Measurements from ENCODE around the gene ARL5C. TPM values are rescaled to one million over a fixed set of nuclear protein-coding genes. Genes with fewer than 3 reads are reported as not detected.

ARL5C gene, protein sequence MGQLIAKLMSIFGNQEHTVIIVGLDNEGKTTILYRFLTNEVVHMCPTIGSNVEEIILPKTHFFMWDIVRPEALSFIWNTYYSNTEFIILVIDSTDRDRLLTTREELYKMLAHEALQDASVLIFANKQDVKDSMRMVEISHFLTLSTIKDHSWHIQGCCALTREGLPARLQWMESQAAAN
- polyA plus RNA-seq (2013): not detected in 2 replicates

DNA sequence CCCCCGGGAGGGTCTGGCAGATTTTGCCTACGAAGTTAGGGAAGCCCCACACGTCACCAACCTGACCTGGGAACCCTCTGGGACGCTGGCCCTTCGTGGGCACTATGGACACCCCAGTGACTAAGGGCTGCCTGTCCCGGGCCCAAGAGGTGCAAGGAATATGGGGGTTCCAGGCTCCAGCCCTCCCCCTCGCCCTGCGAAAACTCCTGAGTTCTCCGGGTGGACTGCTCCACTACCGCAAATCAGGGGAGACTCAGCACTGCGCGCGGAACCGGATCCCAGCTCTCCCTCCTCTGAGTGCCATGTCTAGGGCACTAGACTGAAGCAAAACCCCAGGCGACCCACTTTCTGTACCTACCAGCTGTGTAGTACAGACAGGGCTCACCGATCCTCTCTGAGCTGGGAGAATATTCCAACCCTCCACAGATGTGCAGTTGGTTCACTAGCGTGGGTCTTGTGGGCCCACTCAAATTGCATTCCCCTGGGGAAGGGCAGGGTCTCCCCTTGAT lies at the start of gene ARL5C:
TSS of gene ARL5C (minus strand) at position 321 of the 509 bp plus-strand sequence. CDS start 401 bp downstream, outside the sequence.
- Histone ChIP-seq H3K14ac (ENCODE audit: low read length) (peak within 1 kb of the TSS; percentile 49), H3K4me1 (ENCODE audit: control insufficient read depth in 1 of 2, insufficient read depth in 2 of 2, low read length in 2 of 2) (peaks cover 17 to 19% of the 10 kb centered on the region in 2 experiments), H2BK12ac (ENCODE audit: low read length) (no peak within 1 kb of the TSS), H3K27me3 (ENCODE audit: insufficient read depth, low read length) (peaks cover 9% of the 10 kb centered on the region), H3K23ac (ENCODE audit: low read length) (no peak within 1 kb of the TSS), H4K8ac (ENCODE audit: low read depth, low read length) (peak within 1 kb of the TSS; percentile 81), H3K4me3 (ENCODE audit: low read depth, low read length) (peak within 1 kb of the TSS; percentile 68), H2AFZ (ENCODE audit: insufficient read depth, low read length, poor library complexity) (peak within 1 kb of the TSS; percentile 88), H2AK5ac (ENCODE audit: low read length) (no peak within 1 kb of the TSS), H2BK120ac (ENCODE audit: insufficient read depth, low read length, poor library complexity) (no peak within 1 kb of the TSS), H4K91ac (ENCODE audit: low read depth, low read length) (peak within 1 kb of the TSS; percentile 64), H3K9me3 (ENCODE audit: insufficient read depth, low read depth, low read length) (no peaks in the 10 kb centered on the region), H3K4me2 (ENCODE audit: low read length) (peak within 1 kb of the TSS; percentile 90), H2BK5ac (ENCODE audit: low read depth, low read length, poor library complexity) (no peak within 1 kb of the TSS), H3K79me1 (ENCODE audit: low read length) (peaks cover 4% of the 10 kb centered on the region), H4K12ac (ENCODE audit: low read depth, low read length) (no peak within 1 kb of the TSS), H3K18ac (ENCODE audit: low read length) (peak within 1 kb of the TSS; percentile 50), H3K79me2 (ENCODE audit: control insufficient read depth, insufficient read depth, low read length, poor library complexity) (peaks cover 3% of the 10 kb centered on the region), H3K4ac (ENCODE audit: low read depth, low read length) (no peak within 1 kb of the TSS), H3K9ac (ENCODE audit: low read length) (peak within 1 kb of the TSS; percentile 11), H3K27ac (ENCODE audit: low read depth, low read length) (no peak within 1 kb of the TSS), H3K36me3 (ENCODE audit: control insufficient read depth in 1 of 2, insufficient read depth in 2 of 2, low read length in 2 of 2) (no peaks in the 10 kb centered on the region)
- DNase-seq: no peak
- no CpG with 5 or more reads among the region's 17 CpGs for WGBS (ENCODE audit: extremely low coverage, insufficient coverage, insufficient read length)

DNA sequence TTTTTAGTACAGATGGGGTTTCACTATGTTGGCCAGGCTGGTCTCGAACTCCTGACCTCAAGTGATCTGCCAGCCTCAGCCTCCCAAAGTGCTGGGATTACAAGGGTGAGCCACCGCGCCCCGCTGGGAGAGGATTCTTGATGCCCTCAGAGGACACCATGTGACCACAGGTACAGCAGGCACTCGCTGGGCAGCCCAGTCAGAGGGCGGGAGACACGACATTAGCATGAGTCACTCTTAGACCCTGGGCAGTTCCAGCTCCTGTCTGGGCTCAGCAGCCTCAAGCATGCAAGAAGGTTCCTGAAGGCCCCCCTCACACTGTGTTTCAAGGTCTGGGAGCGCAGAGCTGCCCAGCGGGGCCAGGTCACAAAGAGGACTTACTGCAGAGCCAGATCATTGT lies 47.9 kb upstream of the ARL5C start:
- no peak overlapping the region for H3K9ac ChIP-seq (ENCODE audit: low read length)
- no peak overlapping the region for H2AFZ ChIP-seq (ENCODE audit: insufficient read depth, low read length, poor library complexity)
- no peak overlapping the region for H3K14ac ChIP-seq (ENCODE audit: low read length)
- H3K27me3 ChIP-seq (ENCODE audit: insufficient read depth, low read length): peaks cover 21% of the 10 kb centered on the region
- no peak overlapping the region for H2BK5ac ChIP-seq (ENCODE audit: low read depth, low read length, poor library complexity)
- peaks cover 2% of the 10 kb centered on the region in 2 experiments for H3K4me1 ChIP-seq (ENCODE audit: control insufficient read depth in 1 of 2, insufficient read depth in 2 of 2, low read length in 2 of 2)
- H3K23ac ChIP-seq (ENCODE audit: low read length): no peak overlapping the region
- H3K18ac ChIP-seq (ENCODE audit: low read length): no peak overlapping the region
- no peak overlapping the region for H2BK120ac ChIP-seq (ENCODE audit: insufficient read depth, low read length, poor library complexity)
- no peak overlapping the region for H4K12ac ChIP-seq (ENCODE audit: low read depth, low read length)
- WGBS (ENCODE audit: extremely low coverage, insufficient coverage, insufficient read length): no CpG with 5 or more reads among the region's 9 CpGs
- no peaks in the 10 kb centered on the region for H3K79me2 ChIP-seq (ENCODE audit: control insufficient read depth, insufficient read depth, low read length, poor library complexity)
- no peak overlapping the region for H2BK12ac ChIP-seq (ENCODE audit: low read length)
- H3K79me1 ChIP-seq (ENCODE audit: low read length): no peaks in the 10 kb centered on the region
- no peak overlapping the region for H3K4me3 ChIP-seq (ENCODE audit: low read depth, low read length)
- no peak overlapping the region for H2AK5ac ChIP-seq (ENCODE audit: low read length)
- DNase-seq: peak; percentile 50 to 59
- H3K4me2 ChIP-seq (ENCODE audit: low read length): no peak overlapping the region
- no peaks in the 10 kb centered on the region for H3K36me3 ChIP-seq (ENCODE audit: control insufficient read depth in 1 of 2, insufficient read depth in 2 of 2, low read length in 2 of 2)
- no peak overlapping the region for H3K4ac ChIP-seq (ENCODE audit: low read depth, low read length)
- H4K91ac ChIP-seq (ENCODE audit: low read depth, low read length): no peak overlapping the region
- no peak overlapping the region for H3K27ac ChIP-seq (ENCODE audit: low read depth, low read length)
- H4K8ac ChIP-seq (ENCODE audit: low read depth, low read length): no peak overlapping the region
- H3K9me3 ChIP-seq (ENCODE audit: insufficient read depth, low read depth, low read length): peaks cover 9% of the 10 kb centered on the region

DNA sequence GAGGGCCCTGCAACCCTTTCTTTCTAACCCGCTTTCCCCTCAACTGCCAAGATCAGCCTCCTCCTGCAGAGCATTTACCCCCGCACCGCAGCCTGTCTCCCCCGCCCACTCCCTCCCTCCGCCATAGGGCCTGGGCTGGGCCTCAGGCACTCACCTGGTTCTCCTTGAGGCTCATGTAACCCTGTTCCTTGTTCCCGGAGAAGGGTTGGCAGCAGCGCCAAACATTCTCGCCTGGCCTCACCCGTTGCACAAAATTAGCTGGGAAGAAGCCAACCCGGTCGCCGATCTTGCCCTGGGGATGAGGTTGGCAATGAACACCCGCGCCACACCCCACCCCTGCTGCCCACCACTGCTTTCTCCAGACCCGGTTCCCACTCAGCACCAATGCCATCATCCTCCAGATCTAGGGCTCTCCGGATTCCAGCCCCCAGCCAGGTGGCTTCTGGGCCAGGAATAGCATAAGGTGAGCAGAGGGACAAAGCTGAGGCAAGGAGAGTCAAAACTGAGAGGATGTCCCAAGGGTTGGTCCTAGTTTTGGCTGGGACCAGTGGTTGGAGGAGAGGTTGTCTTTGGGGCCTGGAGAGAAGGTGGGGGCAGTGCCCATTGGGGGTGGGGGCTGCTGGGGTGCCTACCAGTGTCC lies 47.0 kb upstream of the ARL5C start:
- Histone ChIP-seq H3K9ac (ENCODE audit: low read length) (no peak overlapping the region), H2BK12ac (ENCODE audit: low read length) (no peak overlapping the region), H3K18ac (ENCODE audit: low read length) (no peak overlapping the region), H3K79me2 (ENCODE audit: control insufficient read depth, insufficient read depth, low read length, poor library complexity) (no peaks in the 10 kb centered on the region), H3K27ac (ENCODE audit: low read depth, low read length) (no peak overlapping the region), H3K79me1 (ENCODE audit: low read length) (no peaks in the 10 kb centered on the region), H3K36me3 (ENCODE audit: control insufficient read depth in 1 of 2, insufficient read depth in 2 of 2, low read length in 2 of 2) (no peaks in the 10 kb centered on the region), H3K9me3 (ENCODE audit: insufficient read depth, low read depth, low read length) (peaks cover 11% of the 10 kb centered on the region), H3K4ac (ENCODE audit: low read depth, low read length) (no peak overlapping the region), H4K12ac (ENCODE audit: low read depth, low read length) (no peak overlapping the region), H3K14ac (ENCODE audit: low read length) (no peak overlapping the region), H2AK5ac (ENCODE audit: low read length) (no peak overlapping the region), H4K91ac (ENCODE audit: low read depth, low read length) (no peak overlapping the region), H4K8ac (ENCODE audit: low read depth, low read length) (no peak overlapping the region), H2AFZ (ENCODE audit: insufficient read depth, low read length, poor library complexity) (no peak overlapping the region), H2BK5ac (ENCODE audit: low read depth, low read length, poor library complexity) (no peak overlapping the region), H3K4me2 (ENCODE audit: low read length) (no peak overlapping the region), H3K27me3 (ENCODE audit: insufficient read depth, low read length) (peaks cover 20% of the 10 kb centered on the region), H2BK120ac (ENCODE audit: insufficient read depth, low read length, poor library complexity) (no peak overlapping the region), H3K23ac (ENCODE audit: low read length) (no peak overlapping the region), H3K4me3 (ENCODE audit: low read depth, low read length) (no peak overlapping the region), H3K4me1 (ENCODE audit: control insufficient read depth in 1 of 2, insufficient read depth in 2 of 2, low read length in 2 of 2) (peaks cover 2% of the 10 kb centered on the region in 2 experiments)
- no peak for DNase-seq
- WGBS (ENCODE audit: extremely low coverage, insufficient coverage, insufficient read length): no CpG with 5 or more reads among the region's 16 CpGs

DNA sequence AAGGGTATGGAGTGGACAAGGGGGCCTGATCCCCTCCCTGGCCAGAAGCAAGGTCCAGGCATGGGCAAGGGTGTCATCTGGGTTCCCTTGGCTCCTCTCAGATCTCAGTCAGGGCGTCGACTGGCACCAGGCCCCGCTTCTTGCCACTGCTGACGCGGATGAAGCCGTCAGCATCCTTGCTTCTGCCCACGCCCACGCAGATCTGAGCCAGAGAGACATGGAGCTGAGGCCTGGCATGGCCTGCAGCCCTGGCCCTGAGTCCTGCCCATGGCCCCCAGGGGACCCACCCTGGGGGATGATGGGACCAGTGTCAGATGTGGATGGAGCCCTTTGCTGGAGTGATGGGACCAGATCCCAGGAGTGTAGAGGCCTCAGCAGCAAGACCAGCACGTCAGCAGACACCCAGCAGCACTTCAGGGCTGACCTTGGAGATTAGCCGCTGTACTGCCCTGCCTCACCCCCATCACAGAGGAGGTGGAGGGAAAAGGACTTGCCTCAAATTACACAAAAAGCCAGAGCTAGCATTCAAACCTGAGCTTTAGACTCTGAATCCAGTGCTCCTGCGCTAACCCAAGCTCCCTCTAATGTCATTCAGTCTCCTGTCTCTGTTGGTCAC lies 46.3 kb upstream of the ARL5C start:
- whole genome bisulfite sequencing (ENCODE audit: extremely low coverage, insufficient coverage, insufficient read length): no CpG with 5 or more reads among the region's 11 CpGs
- Histone ChIP-seq H3K79me1 (ENCODE audit: low read length) (no peaks in the 10 kb centered on the region), H3K18ac (ENCODE audit: low read length) (no peak overlapping the region), H3K9ac (ENCODE audit: low read length) (no peak overlapping the region), H3K27me3 (ENCODE audit: insufficient read depth, low read length) (peaks cover 20% of the 10 kb centered on the region), H4K12ac (ENCODE audit: low read depth, low read length) (no peak overlapping the region), H2BK120ac (ENCODE audit: insufficient read depth, low read length, poor library complexity) (no peak overlapping the region), H2BK5ac (ENCODE audit: low read depth, low read length, poor library complexity) (no peak overlapping the region), H3K4ac (ENCODE audit: low read depth, low read length) (no peak overlapping the region), H3K79me2 (ENCODE audit: control insufficient read depth, insufficient read depth, low read length, poor library complexity) (no peaks in the 10 kb centered on the region), H3K36me3 (ENCODE audit: control insufficient read depth in 1 of 2, insufficient read depth in 2 of 2, low read length in 2 of 2) (no peaks in the 10 kb centered on the region), H4K8ac (ENCODE audit: low read depth, low read length) (no peak overlapping the region), H2BK12ac (ENCODE audit: low read length) (no peak overlapping the region), H3K27ac (ENCODE audit: low read depth, low read length) (no peak overlapping the region), H3K14ac (ENCODE audit: low read length) (no peak overlapping the region), H3K4me1 (ENCODE audit: control insufficient read depth in 1 of 2, insufficient read depth in 2 of 2, low read length in 2 of 2) (peaks cover 2% of the 10 kb centered on the region in 2 experiments), H2AK5ac (ENCODE audit: low read length) (no peak overlapping the region), H2AFZ (ENCODE audit: insufficient read depth, low read length, poor library complexity) (no peak overlapping the region), H3K4me3 (ENCODE audit: low read depth, low read length) (no peak overlapping the region), H4K91ac (ENCODE audit: low read depth, low read length) (no peak overlapping the region), H3K4me2 (ENCODE audit: low read length) (no peak overlapping the region), H3K9me3 (ENCODE audit: insufficient read depth, low read depth, low read length) (peaks cover 8% of the 10 kb centered on the region), H3K23ac (ENCODE audit: low read length) (no peak overlapping the region)
- no peak for DNase-seq
